ENCODE measurements around the gene SBF2.

DNA sequence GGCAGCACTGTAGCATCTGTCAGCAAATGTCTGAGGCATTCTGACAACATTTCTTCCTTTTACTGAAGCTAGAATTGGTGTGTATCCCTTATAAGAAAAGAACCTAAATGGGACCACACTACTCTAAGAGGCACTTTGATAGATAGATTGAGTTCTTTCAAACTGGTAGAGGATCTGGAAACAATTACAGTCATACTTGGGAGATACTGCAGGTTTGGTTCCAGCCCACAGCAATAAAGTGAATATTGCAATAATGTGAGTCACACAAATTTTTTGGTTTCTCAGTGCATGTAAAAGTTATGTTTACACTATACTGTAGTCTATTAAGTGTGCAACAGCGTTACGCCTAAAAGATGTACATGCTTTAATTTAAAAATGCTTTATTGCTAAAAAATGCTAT lies 96.9 kb downstream of the SBF2 start:
- TF ChIP-seq, protein P1, sequence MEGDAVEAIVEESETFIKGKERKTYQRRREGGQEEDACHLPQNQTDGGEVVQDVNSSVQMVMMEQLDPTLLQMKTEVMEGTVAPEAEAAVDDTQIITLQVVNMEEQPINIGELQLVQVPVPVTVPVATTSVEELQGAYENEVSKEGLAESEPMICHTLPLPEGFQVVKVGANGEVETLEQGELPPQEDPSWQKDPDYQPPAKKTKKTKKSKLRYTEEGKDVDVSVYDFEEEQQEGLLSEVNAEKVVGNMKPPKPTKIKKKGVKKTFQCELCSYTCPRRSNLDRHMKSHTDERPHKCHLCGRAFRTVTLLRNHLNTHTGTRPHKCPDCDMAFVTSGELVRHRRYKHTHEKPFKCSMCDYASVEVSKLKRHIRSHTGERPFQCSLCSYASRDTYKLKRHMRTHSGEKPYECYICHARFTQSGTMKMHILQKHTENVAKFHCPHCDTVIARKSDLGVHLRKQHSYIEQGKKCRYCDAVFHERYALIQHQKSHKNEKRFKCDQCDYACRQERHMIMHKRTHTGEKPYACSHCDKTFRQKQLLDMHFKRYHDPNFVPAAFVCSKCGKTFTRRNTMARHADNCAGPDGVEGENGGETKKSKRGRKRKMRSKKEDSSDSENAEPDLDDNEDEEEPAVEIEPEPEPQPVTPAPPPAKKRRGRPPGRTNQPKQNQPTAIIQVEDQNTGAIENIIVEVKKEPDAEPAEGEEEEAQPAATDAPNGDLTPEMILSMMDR (optimal IDR thresholded peaks at IDR 0.05 in 1 of 3, IDR thresholded peaks at IDR 0.05 in 1 of 3, conservative IDR thresholded peaks at IDR 0.05 in 1 of 3; ENCODE audit: extremely low read depth in 1 of 3, insufficient read depth in 2 of 3, low read length in 3 of 3): no peak
- no peak for TF ChIP-seq EZH2 (IDR thresholded peaks at IDR 0.05; ENCODE audit: low read length)

All from keratinocyte (primary cell).